H9 (cell line): ENCODE results near the gene PLD5. TPM values are rescaled to one million over a fixed set of nuclear protein-coding genes. Genes with fewer than 3 reads are reported as not detected.

Source experiments
- DNase-seq: peaks from one replicate; pipeline ENCODE4 v3.0.0-alpha.2; 2017
- H2AFZ ChIP-seq: one replicate; pipeline ENCODE4 v1.6.1; 2013; ENCODE audit warnings: mild to moderate bottlenecking, low read length, control low read depth, moderate library complexity
- H2AK5ac ChIP-seq: 2 replicates; pipeline ENCODE4 v1.6.1; 2013; ENCODE audit warnings: low read length, control low read depth, mixed read lengths; ENCODE audit not compliant: insufficient read length
- H2BK120ac ChIP-seq: one replicate; pipeline ENCODE4 v1.6.1; 2013; ENCODE audit warnings: low read depth, mild to moderate bottlenecking, low read length, control low read depth, inconsistent platforms; ENCODE audit not compliant: poor library complexity, severe bottlenecking
- H2BK12ac ChIP-seq: 2 replicates; pipeline ENCODE4 v1.6.1; 2013; ENCODE audit warnings: low read length, control low read depth, mixed read lengths, low read depth; ENCODE audit not compliant: insufficient read length
- H2BK15ac ChIP-seq: 2 replicates; pipeline ENCODE4 v1.6.1; 2013; ENCODE audit warnings: low read depth, low read length, control low read depth
- H2BK20ac ChIP-seq: one replicate; pipeline ENCODE4 v1.6.1; 2013; ENCODE audit warnings: low read depth, mild to moderate bottlenecking, low read length, control low read depth, inconsistent platforms; ENCODE audit not compliant: poor library complexity, severe bottlenecking
- H2BK5ac ChIP-seq: 2 replicates; pipeline ENCODE4 v1.6.1; 2013; ENCODE audit warnings: low read length, control low read depth, mixed read lengths; ENCODE audit not compliant: insufficient read length
- H3K14ac ChIP-seq: 2 replicates; pipeline ENCODE4 v1.6.1; 2013; ENCODE audit warnings: low read length, control low read depth; ENCODE audit not compliant: insufficient read depth
- H3K18ac ChIP-seq: 2 replicates; pipeline ENCODE4 v1.6.1; 2013; ENCODE audit warnings: low read depth, mild to moderate bottlenecking, mixed read lengths, low read length, control low read depth; ENCODE audit not compliant: insufficient read length
- H3K23ac ChIP-seq: 2 replicates; pipeline ENCODE4 v1.6.1; 2013; ENCODE audit warnings: low read length, control low read depth, mixed read lengths, low read depth; ENCODE audit not compliant: insufficient read length
- H3K23me2 ChIP-seq: 2 replicates; pipeline ENCODE4 v1.6.1; 2013; ENCODE audit warnings: low read depth, mild to moderate bottlenecking, mixed read lengths, low read length, control low read depth; ENCODE audit not compliant: insufficient read length, poor library complexity, severe bottlenecking
- H3K27ac ChIP-seq: 2 replicates; pipeline ENCODE4 v1.5.1; 2013; ENCODE audit warnings: low read length, control low read depth, mixed read lengths, low read depth; ENCODE audit not compliant: insufficient read length
- H3K27me3 ChIP-seq: 2 replicates; pipeline ENCODE4 v1.6.1; 2013; ENCODE audit warnings: low read length, control low read depth, inconsistent platforms; ENCODE audit not compliant: insufficient read depth
- H3K4ac ChIP-seq: 2 replicates; pipeline ENCODE4 v1.6.1; 2013; ENCODE audit warnings: low read depth, mild to moderate bottlenecking, control low read depth, inconsistent platforms, low read length, moderate library complexity
- H3K4me1 ChIP-seq: 2 replicates; pipeline ENCODE4 v1.6.1; 2013; ENCODE audit warnings: low read length, control low read depth, inconsistent platforms; ENCODE audit not compliant: insufficient read depth
- H3K4me2 ChIP-seq: 2 replicates; pipeline ENCODE4 v1.6.1; 2013; ENCODE audit warnings: low read length, control low read depth, mixed read lengths; ENCODE audit not compliant: insufficient read length, insufficient read depth
- H3K56ac ChIP-seq: 2 replicates; pipeline ENCODE4 v1.6.1; 2013; ENCODE audit warnings: low read depth, mild to moderate bottlenecking, mixed read lengths, low read length, control low read depth; ENCODE audit not compliant: insufficient read length
- H3K79me1 ChIP-seq: 2 replicates; pipeline ENCODE4 v1.6.1; 2013; ENCODE audit warnings: low read depth, mild to moderate bottlenecking, moderate library complexity, low read length, control low read depth, inconsistent platforms; ENCODE audit not compliant: insufficient read depth, poor library complexity, severe bottlenecking
- H3K79me2 ChIP-seq: 2 replicates; pipeline ENCODE4 v1.6.1; 2013; ENCODE audit warnings: low read length, control low read depth, inconsistent platforms; ENCODE audit not compliant: insufficient read depth
- H3K9ac ChIP-seq: 2 replicates; pipeline ENCODE4 v1.6.1; 2013; ENCODE audit warnings: low read length, control low read depth, mixed read lengths; ENCODE audit not compliant: insufficient read length; ENCODE audit errors: extremely low read depth
- H3K9me3 ChIP-seq: one replicate; pipeline ENCODE4 v1.6.1; 2013; ENCODE audit warnings: low read depth, low read length, inconsistent platforms; ENCODE audit not compliant: control insufficient read depth
- H3T11ph ChIP-seq: one replicate; pipeline ENCODE4 v1.6.1; 2013; ENCODE audit warnings: mild to moderate bottlenecking, low read length, control low read depth, inconsistent platforms
- H4K20me1 ChIP-seq: one replicate; pipeline ENCODE4 v1.6.1; 2013; ENCODE audit not compliant: control insufficient read depth, insufficient read length, insufficient read depth
- H4K5ac ChIP-seq: 2 replicates; pipeline ENCODE4 v1.6.1; 2013; ENCODE audit warnings: low read depth, mild to moderate bottlenecking, mixed read lengths, low read length, control low read depth; ENCODE audit not compliant: insufficient read length
- H4K8ac ChIP-seq: replicated peaks from 2 replicates; pipeline ENCODE4 v1.6.1; 2013; ENCODE audit warnings: low read length, control low read depth, mixed read lengths, low read depth; ENCODE audit not compliant: insufficient read length
- H4K91ac ChIP-seq: 2 replicates; pipeline ENCODE4 v1.6.1; 2013; ENCODE audit warnings: low read depth, mild to moderate bottlenecking, moderate library complexity, mixed read lengths, low read length, control low read depth; ENCODE audit not compliant: insufficient read length
- H3K27ac Mint-ChIP-seq, 3 experiments: 2 replicates in 2 of 3; 3 replicates in 1 of 3; pipeline ENCODE4 v1.8.0; 2020 to 2021; ENCODE audit warnings: mixed read lengths in 3 of 3, mild to moderate bottlenecking in 1 of 3, moderate library complexity in 1 of 3
- H3K27me3 Mint-ChIP-seq: 2 replicates; pipeline ENCODE4 v1.8.0; 2021; ENCODE audit warnings: low read depth, mild to moderate bottlenecking, moderate library complexity, mixed read lengths
- H3K36me3 Mint-ChIP-seq, 3 experiments: 2 replicates in 2 of 3; 3 replicates in 1 of 3; pipeline ENCODE4 v1.8.0; 2020 to 2021; ENCODE audit warnings: low read depth in 3 of 3, mixed read lengths in 3 of 3; ENCODE audit not compliant: insufficient read depth in 1 of 3
- H3K4me1 Mint-ChIP-seq, 2 experiments: 2 replicates each; pipeline ENCODE4 v1.8.0; 2020; ENCODE audit warnings: mixed read lengths in 2 of 2
- H3K4me3 Mint-ChIP-seq, 2 experiments: 2 replicates in 1 of 2; 3 replicates in 1 of 2; pipeline ENCODE4 v1.8.0; 2020 to 2021; ENCODE audit warnings: mild to moderate bottlenecking in 2 of 2, mixed read lengths in 2 of 2, moderate library complexity in 1 of 2
- H3K9me3 Mint-ChIP-seq, 2 experiments: 2 replicates in 1 of 2; 3 replicates in 1 of 2; pipeline ENCODE4 v1.8.0; 2020; ENCODE audit warnings: mild to moderate bottlenecking in 2 of 2, mixed read lengths in 2 of 2, moderate library complexity in 1 of 2
- CTCF ChIP-seq: fragments of 200-600 bp; sonication (generic); conservative IDR thresholded peaks from 3 replicates; pipeline ENCODE4 v1.8.0; 2021; ENCODE audit warnings: antibody characterized with exemption, mild to moderate bottlenecking
- WGBS: extraction: QIAGEN DNeasy Blood & Tissue Kit; methylation state at CpG from one replicate; pipeline ENCODE4 v1.1.7; 2013; ENCODE audit warnings: missing lambda C conversion rate, low lambda C conversion rate, mixed read lengths; ENCODE audit not compliant: insufficient read length; ENCODE audit errors: extremely low coverage; 5-methylcytosine and 5-hydroxymethylcytosine counted together
- total RNA-seq: library from RNA; stranded (reverse); gene quantifications from 2 replicates; pipeline ENCODE4 v1.2.1, GENCODE V29; 2021

The PLD5 gene
- total RNA-seq, 1 experiment from 2014 or later = 5.2 TPM

GRCh38 chr1:242033447-242033846 is 491.1 kb downstream of the PLD5 start:
- Histone ChIP-seq H3K14ac (no peak overlapping the region), H2AK5ac (no peak overlapping the region), H3K9me3 (no peaks in the 10 kb centered on the region), H3K79me1 (no peaks in the 10 kb centered on the region), H2BK12ac (no peak overlapping the region), H4K5ac (no peak overlapping the region), H3K9ac (no peak overlapping the region), H2BK120ac (no peak overlapping the region), H4K8ac (no peak overlapping the region), H3K56ac (no peak overlapping the region), H2BK15ac (no peak overlapping the region), H4K91ac (no peak overlapping the region), H3K23ac (no peak overlapping the region), H4K20me1 (no peaks in the 10 kb centered on the region), H2BK5ac (no peak overlapping the region), H3K27ac (no peak overlapping the region), H3K4ac (no peak overlapping the region), H3K27me3 (no peaks in the 10 kb centered on the region), H3K79me2 (no peaks in the 10 kb centered on the region), H3K4me2 (no peak overlapping the region), H3T11ph (no peak overlapping the region), H3K23me2 (no peaks in the 10 kb centered on the region), H2BK20ac (no peak overlapping the region), H3K4me1 (no peaks in the 10 kb centered on the region), H3K18ac (no peak overlapping the region), H2AFZ (no peak overlapping the region)
- DNase-seq = no peak
- H3K4me1 Mint-ChIP-seq = no peaks in the 10 kb centered on the region
- peaks cover 2% of the 10 kb centered on the region; the same call in 1 of the 2 replicates for H3K27me3 Mint-ChIP-seq
- no CpG with 5 or more reads among the region's 4 CpGs for WGBS
- no peaks in the 10 kb centered on the region; a peak in 1 of 5 replicates for H3K9me3 Mint-ChIP-seq
- no peaks in the 10 kb centered on the region for H3K36me3 Mint-ChIP-seq
- no peak for TF ChIP-seq CTCF
- H3K4me3 Mint-ChIP-seq = no peak overlapping the region
- H3K27ac Mint-ChIP-seq = no peak overlapping the region
